NCI-H1417 treated with DMSO at 0.1 percent for 48 hours (cell line): ENCODE results near the gene CFAP57.

ENCODE experiments used
- DNase-seq: peaks from one replicate; lab custom pipeline; 2025; lab: John Stamatoyannopoulos, UW

Gene CFAP57

DNA sequence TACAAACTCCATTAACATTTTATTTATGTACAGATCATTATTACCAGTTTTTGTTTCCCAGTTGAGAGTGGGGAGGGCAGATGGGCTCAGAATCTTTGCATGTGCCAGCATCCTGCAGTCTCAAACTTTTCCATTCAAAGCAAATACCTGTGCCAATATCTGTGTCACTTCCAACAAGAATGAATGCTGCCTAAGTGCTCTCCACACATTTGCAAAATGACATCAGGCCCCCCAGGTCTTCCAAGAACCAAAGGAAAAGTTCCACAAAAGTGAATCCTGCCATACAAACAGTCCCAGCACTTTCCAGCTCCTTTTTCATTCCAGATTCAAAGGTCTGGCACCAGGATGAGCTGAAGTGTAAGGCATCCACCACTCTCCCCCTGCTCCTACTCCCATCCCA is 127.0 kb downstream of the CFAP57 start:
- DNase-seq, result no peak

DNA sequence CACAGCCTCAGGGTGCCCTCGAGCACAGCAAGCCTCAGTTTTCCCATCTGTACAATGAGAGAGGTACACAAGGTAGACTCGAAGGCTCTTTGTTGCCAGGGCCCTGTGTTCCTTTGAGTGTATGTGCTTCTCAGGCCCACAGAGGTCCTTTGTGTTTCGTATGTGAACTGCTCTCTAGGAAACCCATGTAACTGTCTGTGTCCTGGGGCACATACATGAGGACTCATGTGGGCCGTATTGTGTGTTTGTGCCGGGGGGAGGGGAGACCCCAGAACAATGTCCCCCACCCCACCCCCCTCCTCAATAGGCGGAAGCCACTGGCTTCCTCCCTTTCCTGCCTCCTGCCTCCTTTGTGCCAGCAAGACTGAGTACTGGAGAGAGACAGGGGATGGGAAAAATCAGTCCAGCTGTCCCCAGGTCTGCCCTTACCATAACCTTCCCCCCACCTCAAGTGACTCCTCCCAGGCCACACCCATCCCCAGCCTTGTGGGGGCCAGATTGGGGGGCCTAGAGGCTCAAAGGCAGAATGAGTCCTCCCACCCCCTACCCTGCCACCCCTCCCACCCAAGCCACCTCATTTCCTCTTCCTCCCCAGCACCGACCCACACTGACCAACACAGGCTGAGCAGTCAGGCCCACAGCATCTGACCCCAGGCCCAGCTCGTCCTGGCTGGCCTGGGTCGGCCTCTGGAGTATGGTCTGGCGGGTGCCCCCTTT is 128.4 kb downstream of the CFAP57 start, which contains the start of gene TIE1:
TIE1 (plus strand) TSS at position 605 of the 717 bp plus-strand sequence; CDS start at position 695, 90 bp downstream.
- DNase-seq, result no peak

GRCh38 chr1:43302201-43302600 is 130.1 kb downstream of the CFAP57 start:
- no peak for DNase-seq

GRCh38 chr1:43302721-43303470 is 130.8 kb downstream of the CFAP57 start:
- DNase-seq, result no peak

- DNase-seq, result no peak
These were observed 131.6 kb downstream of the CFAP57 start for GRCh38 chr1:43303471-43304313.
